Fibroblast of pulmonary artery (primary cell): ENCODE results near the gene POFUT2.

Source experiments
- DNase-seq: peaks from one replicate; pipeline ENCODE4 v3.0.0-alpha.2; 2010; ENCODE audit warnings: low read depth
- H3K4me3 ChIP-seq: replicated peaks from 2 replicates; pipeline ENCODE4 v1.5.1; 2011; ENCODE audit warnings: low read depth, mild to moderate bottlenecking, control low read depth, low read length, moderate library complexity
- TF ChIP-seq, protein P1 (sequence below): IDR thresholded peaks from 2 replicates; pipeline ENCODE4 v1.5.1; 2011; ENCODE audit warnings: mild to moderate bottlenecking, control low read depth, low read length, inconsistent platforms; ENCODE audit errors: missing control alignments

The POFUT2 gene

DNA sequence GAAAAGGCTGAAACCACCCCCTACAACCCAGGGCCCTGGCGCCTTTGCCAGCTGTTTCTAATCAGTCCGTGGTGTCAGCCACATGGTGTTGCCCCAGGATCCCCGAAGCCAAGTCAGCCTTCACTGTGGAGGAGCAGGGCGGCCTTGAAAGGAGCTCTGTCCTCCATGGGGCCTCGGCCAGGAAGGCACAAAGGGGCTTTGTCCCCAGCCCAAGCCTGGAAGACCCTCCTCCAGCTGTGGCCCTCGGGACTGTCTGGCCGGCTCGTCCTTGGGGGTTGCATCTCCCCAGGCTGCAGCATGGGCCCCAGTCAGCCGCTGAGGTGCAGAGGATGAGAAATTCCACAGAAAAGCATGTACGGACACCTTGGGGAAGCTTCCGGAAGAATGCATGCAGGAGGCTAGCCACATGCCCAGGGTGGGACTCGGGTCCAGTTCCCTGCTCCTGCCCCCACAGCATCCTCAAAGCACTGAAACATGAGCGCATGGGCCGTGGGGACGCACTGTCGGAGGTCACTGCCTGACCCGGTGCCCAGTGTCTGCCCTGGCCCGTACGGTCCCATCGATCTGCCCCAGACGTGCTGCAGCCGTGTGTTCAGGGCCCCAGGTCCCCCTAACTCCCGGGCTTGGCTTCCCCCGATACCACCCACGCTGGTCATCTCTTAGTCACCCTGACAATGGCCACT, 38.6 kb upstream of the POFUT2 start:
- no peak overlapping the region for H3K4me3 ChIP-seq
- DNase-seq: peak; percentile 44
- TF ChIP-seq, protein P1, sequence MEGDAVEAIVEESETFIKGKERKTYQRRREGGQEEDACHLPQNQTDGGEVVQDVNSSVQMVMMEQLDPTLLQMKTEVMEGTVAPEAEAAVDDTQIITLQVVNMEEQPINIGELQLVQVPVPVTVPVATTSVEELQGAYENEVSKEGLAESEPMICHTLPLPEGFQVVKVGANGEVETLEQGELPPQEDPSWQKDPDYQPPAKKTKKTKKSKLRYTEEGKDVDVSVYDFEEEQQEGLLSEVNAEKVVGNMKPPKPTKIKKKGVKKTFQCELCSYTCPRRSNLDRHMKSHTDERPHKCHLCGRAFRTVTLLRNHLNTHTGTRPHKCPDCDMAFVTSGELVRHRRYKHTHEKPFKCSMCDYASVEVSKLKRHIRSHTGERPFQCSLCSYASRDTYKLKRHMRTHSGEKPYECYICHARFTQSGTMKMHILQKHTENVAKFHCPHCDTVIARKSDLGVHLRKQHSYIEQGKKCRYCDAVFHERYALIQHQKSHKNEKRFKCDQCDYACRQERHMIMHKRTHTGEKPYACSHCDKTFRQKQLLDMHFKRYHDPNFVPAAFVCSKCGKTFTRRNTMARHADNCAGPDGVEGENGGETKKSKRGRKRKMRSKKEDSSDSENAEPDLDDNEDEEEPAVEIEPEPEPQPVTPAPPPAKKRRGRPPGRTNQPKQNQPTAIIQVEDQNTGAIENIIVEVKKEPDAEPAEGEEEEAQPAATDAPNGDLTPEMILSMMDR: no peak

DNA sequence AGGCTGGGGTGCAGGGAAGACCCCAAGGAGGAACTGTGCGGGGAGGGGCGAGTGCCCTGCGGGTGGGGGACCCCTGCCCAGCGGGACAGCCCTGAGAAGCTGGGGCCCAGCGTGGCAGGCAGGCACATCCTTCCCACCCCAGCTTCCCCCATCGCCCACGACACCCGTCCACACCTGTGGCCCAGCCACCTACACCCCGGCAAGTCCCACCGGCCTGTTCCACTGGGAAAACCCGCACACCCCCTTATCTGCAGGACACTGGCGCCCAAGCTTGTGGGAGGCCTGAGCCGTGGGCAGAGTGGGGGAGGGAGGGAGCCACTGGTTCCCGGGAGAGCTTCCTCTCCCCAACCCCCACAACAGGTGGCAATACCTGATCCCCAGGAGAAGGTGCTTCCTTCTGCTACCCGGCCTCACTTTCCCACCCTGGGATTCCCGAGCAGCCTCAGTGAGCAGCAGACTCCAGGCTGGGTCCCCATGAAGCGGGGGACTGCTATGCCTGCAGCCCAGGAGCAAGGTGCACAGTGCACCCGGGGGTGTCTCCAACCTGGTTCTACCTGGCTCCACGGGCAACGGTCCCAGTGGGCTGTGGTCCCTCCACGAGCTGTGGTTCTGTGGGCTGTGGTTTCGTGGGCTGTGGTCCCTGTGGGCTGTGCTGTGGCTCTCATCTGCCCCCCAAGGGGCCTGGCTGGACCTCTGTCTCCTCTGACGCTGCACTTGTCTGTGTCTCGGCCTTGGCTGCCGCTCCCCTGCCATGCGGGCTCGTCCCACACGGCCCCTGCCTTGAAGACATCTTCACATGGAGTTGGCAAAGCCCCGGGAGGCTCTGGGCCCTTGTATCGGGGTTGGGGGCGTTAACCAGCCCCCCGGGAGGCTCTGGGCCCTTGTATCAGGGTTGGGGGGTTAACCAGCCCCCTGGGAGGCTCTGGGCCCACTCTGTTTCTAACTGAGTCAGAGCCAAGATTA, 37.8 kb upstream of the POFUT2 start:
- H3K4me3 ChIP-seq: no peak overlapping the region
- TF ChIP-seq, protein P1: no peak
- no peak for DNase-seq

DNA sequence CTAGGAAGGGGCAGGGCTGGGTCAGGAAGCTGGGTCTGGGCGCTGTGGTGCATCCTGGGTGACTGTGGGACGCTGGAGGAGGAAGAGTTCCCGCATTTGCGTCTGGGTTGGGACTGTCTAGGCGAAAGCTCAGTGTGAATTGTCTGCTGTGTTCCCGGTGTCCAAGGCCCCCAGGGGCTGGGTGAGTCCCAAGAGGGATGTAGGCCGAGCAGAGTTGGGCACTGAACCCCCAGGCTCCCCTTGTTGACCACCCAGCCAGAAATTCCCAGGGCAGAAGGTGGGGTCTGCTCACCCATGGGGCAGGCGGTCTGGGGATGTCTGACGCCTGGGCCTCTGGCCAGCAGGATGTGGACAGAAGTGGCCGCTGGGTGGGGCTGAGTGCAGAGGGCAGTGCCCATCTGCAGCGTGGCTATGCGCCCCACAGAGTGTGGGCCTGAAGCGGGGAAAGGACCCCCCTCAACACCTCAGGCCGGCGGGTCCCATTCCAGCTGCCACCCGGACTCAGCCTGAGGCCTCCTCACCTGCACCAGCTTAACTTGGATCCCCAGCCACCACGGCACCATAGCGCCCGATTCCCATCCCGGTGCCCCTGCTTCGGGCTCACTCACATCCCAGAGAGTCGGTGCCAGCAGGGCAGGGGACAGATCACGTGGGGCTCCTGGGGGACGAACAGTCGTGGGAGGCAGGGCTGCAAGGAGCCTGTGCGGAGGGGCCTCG, 37.0 kb upstream of the POFUT2 start:
- H3K4me3 ChIP-seq: no peak overlapping the region
- TF ChIP-seq, protein P1: no peak
- no peak for DNase-seq

DNA sequence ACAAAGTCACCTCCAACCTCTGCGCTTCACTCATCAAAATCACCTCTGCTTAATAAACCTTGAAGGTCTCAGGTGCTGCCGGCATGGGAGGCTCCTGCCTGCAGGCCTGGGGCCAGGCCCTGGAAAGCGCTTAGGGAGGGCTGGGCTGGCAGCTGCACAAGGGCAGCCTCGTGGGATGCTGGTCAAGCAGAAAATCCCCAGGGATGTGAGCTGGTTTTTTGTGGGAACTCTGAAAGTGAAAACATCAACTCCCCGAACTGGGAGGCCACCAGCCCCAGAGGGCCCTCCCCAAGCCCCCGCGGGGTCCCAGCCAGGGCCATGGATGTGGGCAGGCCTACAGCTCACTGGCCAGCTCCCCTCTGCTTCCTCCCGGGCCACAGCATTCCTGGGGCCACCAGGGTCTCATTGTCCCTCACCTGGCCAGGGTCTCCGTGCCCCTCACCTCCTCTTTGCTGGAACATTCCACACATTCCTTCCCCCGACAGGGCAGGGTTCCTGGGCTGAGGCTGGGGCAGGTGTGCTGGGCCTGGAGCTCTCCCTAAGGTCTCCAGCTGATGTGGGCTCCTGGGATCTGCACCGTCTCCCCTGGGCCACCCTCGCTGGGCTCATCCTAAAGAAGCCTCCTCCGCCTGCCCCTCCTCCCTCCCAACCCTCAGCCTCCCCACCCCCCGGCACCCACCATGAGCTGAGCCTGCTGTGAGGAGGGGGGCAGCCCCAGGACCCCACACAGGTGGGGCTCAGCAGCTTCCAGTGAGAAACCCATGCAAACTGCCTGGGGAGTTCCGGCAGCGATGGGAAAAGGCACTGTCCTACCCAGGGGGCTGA, 36.0 kb upstream of the POFUT2 start:
- DNase-seq: peak; percentile 53
- TF ChIP-seq, protein P1: no peak
- no peak overlapping the region for H3K4me3 ChIP-seq

DNA sequence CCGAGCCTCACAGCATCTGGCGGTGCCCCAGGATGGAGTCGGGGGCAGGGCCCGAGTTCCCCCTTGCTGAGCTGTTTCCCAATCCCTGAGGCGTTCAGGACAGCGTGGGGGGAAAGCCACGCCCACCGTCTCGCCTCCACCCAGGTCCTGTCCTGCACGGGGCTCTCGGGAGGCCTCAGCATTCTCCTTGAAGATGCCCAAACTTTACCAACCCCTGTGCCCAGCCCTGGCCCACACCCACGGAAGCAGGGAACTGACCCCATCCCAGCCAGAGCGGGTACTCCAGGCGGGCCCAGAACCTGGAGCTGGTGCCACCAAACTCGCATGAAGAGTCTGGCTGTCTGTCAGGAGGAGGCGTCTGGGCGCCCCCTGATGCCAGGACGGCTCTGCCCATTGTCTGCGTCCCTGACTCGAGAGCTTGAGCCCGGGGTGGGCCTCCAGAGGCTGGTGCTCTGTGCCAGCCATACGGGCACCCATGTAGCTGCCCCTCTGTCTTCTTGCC, 35.3 kb upstream of the POFUT2 start:
- peak; percentile 54 for DNase-seq
- H3K4me3 ChIP-seq: no peak overlapping the region
- TF ChIP-seq, protein P1: no peak

DNA sequence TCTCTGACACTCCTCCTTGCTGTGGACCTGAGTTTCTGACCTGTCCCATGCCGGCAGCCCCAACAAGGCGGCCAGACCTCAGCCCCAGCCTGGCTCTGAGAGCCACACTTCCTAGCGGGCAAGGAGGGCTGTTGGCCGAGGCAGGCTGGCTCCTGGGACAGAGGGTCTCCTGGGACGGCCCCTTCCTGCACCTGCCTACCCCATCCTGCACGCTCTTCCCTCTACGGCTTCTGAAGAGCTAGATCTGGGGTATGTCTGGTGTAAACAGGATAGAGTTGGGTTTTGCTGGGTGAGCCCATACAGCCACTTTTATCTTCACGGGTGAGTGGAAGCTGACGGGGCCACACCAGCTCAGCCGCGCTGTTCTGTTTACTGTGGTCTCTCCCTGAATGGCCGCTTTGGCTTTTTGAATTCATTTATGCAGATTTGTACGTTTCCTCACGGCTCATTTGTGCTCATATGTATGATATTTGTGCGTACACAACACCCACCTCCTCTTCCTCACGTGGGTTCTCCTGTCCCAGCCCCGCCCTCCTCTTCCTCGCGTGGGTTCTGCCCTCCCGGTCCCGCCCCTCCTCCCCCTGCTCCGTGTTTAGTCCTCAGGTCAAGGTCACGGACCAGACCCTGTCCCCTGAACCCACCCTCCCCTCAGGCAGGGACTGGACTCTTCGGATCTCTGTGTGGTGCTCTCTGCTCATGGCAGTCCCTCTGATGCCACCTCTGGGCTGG, 34.7 kb upstream of the POFUT2 start:
- TF ChIP-seq, protein P1: no peak

More for the DNA sequence above, 34.7 kb upstream of the POFUT2 start:
- no peak overlapping the region for H3K4me3 ChIP-seq
- DNase-seq: no peak
